ENCODE measurements around the gene SRCAP.
"Not testable (repeated sequence)": the region's sequence is repeated elsewhere in the genome, so short reads cannot be mapped to it uniquely, and the experiment has no call there.

Gene SRCAP

DNA sequence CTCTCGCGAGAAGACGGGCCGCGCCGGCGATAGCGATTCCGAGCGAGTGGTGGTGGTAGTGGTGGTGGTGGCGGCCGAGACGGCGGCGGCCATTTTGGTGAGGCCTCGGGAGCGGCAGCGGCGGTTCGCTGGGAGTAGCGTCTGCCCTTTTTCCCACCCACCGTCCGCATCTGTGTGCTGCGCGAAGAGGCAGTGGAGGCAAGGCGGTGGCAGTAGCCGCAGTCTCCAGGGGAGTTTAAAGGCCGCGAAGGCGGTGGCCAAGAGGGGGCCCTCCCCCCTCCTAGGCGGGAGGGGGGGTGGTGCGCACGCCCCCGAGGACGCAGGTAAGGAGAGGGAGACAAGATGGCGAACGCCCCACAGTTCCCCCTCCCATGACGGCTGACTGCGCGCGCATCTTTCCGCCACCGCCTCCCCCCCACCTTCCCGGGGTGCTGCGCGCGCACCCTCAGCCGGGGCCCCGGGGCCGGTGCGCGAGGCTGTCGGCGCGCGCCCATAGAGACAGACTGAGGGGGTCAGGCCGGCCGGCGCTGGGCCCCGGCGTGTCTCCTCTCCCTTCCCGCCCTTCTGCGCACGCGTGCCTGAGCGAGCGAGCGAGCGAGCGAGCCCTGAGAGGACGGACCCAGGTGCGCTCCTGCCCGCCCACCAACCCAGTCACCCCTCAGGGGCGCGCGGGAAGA, 694 bp upstream of the SRCAP start:
- H3K4me1 ChIP-seq (ENCODE audit: control insufficient read depth, insufficient read depth, low read length, poor library complexity, severe bottlenecking), result peaks cover 15% of the 10 kb centered on the region
- peak; percentile 98 to 99 (median 98) for DNase-seq
- H3K27me3 ChIP-seq (replicated peaks; ENCODE audit: control insufficient read depth, insufficient read depth, low read length, poor library complexity, severe bottlenecking), result no peaks in the 10 kb centered on the region
- H3K27ac ChIP-seq (ENCODE audit: insufficient read depth, low read length, poor library complexity, severe bottlenecking), result peak overlapping the region; percentile 100
- peaks cover 21% of the 10 kb centered on the region for H3K36me3 ChIP-seq (ENCODE audit: control insufficient read depth, insufficient read depth, low read length)
- peak overlapping the region; percentile 74 for H3K4me3 ChIP-seq (ENCODE audit: insufficient read depth, low read depth, low read length, poor library complexity, severe bottlenecking)
- no peaks in the 10 kb centered on the region for H3K9me3 ChIP-seq (ENCODE audit: control insufficient read depth, low read length)

DNA sequence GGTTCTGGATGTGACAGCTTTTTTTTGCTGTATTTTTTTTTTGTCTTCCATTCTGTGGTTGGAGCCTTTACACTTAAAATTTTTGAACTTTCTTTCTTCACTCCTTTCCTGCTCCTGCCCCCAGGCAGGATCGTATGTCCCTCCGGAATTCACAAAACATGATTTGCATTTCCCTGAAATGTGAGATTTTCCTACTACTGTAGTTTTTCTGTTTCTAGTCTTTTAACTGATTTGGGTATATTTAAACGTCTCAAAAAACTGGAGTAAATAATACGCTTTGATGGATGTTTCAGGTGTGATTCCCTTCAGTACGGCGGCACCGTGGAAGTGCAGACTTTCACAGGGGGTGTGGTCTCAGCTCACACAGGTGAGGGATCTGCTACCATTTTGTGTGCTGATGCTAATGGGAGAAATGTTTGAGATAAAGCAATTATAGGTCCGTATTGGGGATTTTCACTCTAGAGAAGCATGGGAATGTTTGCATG, 686 bp downstream of the SRCAP start:
- no peak for DNase-seq
- Histone ChIP-seq H3K9me3 (ENCODE audit: control insufficient read depth, low read length) (no peaks in the 10 kb centered on the region), H3K4me1 (ENCODE audit: control insufficient read depth, insufficient read depth, low read length, poor library complexity, severe bottlenecking) (peaks cover 12% of the 10 kb centered on the region), H3K4me3 (ENCODE audit: insufficient read depth, low read depth, low read length, poor library complexity, severe bottlenecking) (peak overlapping the region; percentile 74), H3K27me3 (replicated peaks; ENCODE audit: control insufficient read depth, insufficient read depth, low read length, poor library complexity, severe bottlenecking) (no peaks in the 10 kb centered on the region), H3K36me3 (ENCODE audit: control insufficient read depth, insufficient read depth, low read length) (peaks cover 33% of the 10 kb centered on the region), H3K27ac (ENCODE audit: insufficient read depth, low read length, poor library complexity, severe bottlenecking) (peak overlapping the region; percentile 100)

DNA sequence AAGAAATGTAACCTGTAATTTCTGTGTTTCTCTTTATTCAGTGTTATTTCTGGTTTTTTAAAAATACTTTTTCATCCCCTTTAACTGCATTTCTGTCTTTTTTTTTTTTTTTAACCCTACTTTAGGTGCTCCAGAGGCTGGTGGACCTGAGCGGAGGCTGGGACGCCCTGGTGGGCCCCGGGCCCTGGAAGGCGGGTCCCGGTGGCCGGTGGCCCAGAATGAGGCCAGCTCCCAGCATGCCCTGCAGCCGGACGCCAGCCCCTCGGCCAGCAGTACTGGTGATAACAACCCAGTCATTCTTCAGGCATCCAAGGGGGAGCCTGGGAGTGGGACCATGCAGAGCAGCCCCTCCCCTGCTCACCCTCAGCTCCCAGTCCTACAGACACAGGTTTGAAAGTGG, 1.5 kb downstream of the SRCAP start:
- peaks cover 41% of the 10 kb centered on the region for H3K36me3 ChIP-seq (ENCODE audit: control insufficient read depth, insufficient read depth, low read length)
- H3K27ac ChIP-seq (ENCODE audit: insufficient read depth, low read length, poor library complexity, severe bottlenecking), result no peak overlapping the region
- H3K4me1 ChIP-seq (ENCODE audit: control insufficient read depth, insufficient read depth, low read length, poor library complexity, severe bottlenecking), result peaks cover 12% of the 10 kb centered on the region
- no peak for DNase-seq
- H3K4me3 ChIP-seq (ENCODE audit: insufficient read depth, low read depth, low read length, poor library complexity, severe bottlenecking), result no peak overlapping the region
- H3K27me3 ChIP-seq (replicated peaks; ENCODE audit: control insufficient read depth, insufficient read depth, low read length, poor library complexity, severe bottlenecking), result no peaks in the 10 kb centered on the region
- no peaks in the 10 kb centered on the region for H3K9me3 ChIP-seq (ENCODE audit: control insufficient read depth, low read length)

DNA sequence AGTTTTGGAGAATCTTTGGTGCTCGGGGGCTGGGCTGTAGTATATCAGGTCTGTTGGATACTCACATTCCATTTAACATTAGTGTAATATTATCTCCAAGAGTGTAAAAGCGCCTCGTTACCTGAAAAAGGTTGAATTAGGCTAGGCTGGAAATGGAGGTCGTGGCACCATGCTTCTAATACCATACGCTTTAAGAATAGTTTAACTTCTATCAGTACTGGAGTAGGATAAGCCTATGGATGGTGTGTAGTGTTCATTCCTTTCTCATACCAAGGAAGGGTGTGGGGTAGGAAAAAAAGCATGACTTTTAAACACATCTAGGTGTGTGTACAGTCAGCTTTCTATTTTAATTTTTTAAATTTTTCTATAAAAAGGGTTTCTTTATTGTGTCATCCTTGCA, 2.0 kb downstream of the SRCAP start:
- H3K4me3 ChIP-seq (ENCODE audit: insufficient read depth, low read depth, low read length, poor library complexity, severe bottlenecking), result no peak overlapping the region
- H3K4me1 ChIP-seq (ENCODE audit: control insufficient read depth, insufficient read depth, low read length, poor library complexity, severe bottlenecking), result peaks cover 12% of the 10 kb centered on the region
- H3K9me3 ChIP-seq (ENCODE audit: control insufficient read depth, low read length), result no peaks in the 10 kb centered on the region
- DNase-seq, result no peak
- H3K27ac ChIP-seq (ENCODE audit: insufficient read depth, low read length, poor library complexity, severe bottlenecking), result no peak overlapping the region
- peaks cover 46% of the 10 kb centered on the region for H3K36me3 ChIP-seq (ENCODE audit: control insufficient read depth, insufficient read depth, low read length)
- H3K27me3 ChIP-seq (replicated peaks; ENCODE audit: control insufficient read depth, insufficient read depth, low read length, poor library complexity, severe bottlenecking), result no peaks in the 10 kb centered on the region

DNA sequence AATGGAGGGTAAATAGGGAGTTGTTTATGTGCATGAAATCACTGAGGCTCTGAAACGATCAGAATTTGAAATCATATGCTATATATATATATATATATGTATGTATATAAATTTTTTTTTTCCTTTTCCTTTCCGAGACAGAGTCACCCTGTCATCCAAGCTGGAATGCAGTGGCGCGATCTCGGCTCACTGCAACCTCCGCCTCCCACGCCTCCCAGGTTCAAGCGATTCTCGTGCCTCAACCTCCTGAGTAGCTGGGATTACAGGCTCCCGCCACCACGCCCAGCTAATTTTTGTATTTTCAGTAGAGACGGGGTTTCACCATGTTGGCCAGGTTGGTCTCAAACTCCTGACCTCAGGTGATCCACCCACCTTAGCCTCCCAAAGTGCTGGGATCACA, 4.1 kb downstream of the SRCAP start:
- not testable (repeated sequence) for H3K4me3 ChIP-seq (ENCODE audit: insufficient read depth, low read depth, low read length, poor library complexity, severe bottlenecking); H3K9me3 ChIP-seq (ENCODE audit: control insufficient read depth, low read length); H3K27ac ChIP-seq (ENCODE audit: insufficient read depth, low read length, poor library complexity, severe bottlenecking); H3K4me1 ChIP-seq (ENCODE audit: control insufficient read depth, insufficient read depth, low read length, poor library complexity, severe bottlenecking); H3K27me3 ChIP-seq (replicated peaks; ENCODE audit: control insufficient read depth, insufficient read depth, low read length, poor library complexity, severe bottlenecking); DNase-seq
- H3K36me3 ChIP-seq (ENCODE audit: control insufficient read depth, insufficient read depth, low read length), result peaks cover 67% of the 10 kb centered on the region

DNA sequence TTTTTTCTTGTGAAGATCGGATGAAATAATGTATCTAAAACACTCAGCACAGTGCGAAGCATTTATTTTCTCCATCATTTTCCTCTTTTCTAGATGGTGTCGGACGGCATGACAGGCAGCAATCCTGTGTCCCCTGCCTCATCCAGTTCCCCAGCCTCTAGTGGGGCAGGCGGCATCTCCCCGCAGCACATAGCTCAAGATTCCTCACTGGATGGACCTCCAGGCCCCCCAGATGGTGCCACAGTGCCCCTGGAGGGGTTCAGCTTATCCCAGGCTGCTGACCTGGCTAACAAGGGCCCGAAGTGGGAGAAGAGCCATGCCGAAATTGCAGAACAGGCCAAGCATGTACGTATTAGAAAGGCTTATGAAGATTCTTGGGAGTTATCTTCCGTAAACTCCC, 5.0 kb downstream of the SRCAP start:
- no peak for DNase-seq
- Histone ChIP-seq H3K4me3 (ENCODE audit: insufficient read depth, low read depth, low read length, poor library complexity, severe bottlenecking) (no peak overlapping the region), H3K9me3 (ENCODE audit: control insufficient read depth, low read length) (no peaks in the 10 kb centered on the region), H3K27me3 (replicated peaks; ENCODE audit: control insufficient read depth, insufficient read depth, low read length, poor library complexity, severe bottlenecking) (no peaks in the 10 kb centered on the region), H3K27ac (ENCODE audit: insufficient read depth, low read length, poor library complexity, severe bottlenecking) (no peak overlapping the region), H3K4me1 (ENCODE audit: control insufficient read depth, insufficient read depth, low read length, poor library complexity, severe bottlenecking) (peaks cover 5% of the 10 kb centered on the region), H3K36me3 (ENCODE audit: control insufficient read depth, insufficient read depth, low read length) (peaks cover 74% of the 10 kb centered on the region)

DNA sequence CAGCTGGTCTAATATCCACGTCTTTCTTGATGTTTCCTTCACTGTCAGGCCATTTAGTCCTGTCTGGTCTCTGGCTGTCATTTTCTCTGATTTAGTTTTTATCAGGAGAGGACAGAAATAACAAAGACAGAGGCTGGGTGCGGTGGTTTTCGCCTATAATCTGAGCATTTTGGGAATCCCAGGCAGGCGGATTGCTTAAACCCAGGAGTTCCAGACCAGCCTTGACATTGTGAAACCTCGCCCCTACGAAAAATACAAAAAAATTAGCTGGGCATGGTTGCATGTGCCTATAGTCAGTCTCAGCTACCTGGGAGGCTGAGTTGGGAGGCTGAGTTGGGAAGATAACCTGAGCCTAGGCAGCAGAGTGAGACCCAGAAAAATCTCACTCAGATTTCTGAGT, 7.1 kb downstream of the SRCAP start:
- Histone ChIP-seq H3K27ac (ENCODE audit: insufficient read depth, low read length, poor library complexity, severe bottlenecking) (no peak overlapping the region), H3K4me1 (ENCODE audit: control insufficient read depth, insufficient read depth, low read length, poor library complexity, severe bottlenecking) (no peaks in the 10 kb centered on the region), H3K36me3 (ENCODE audit: control insufficient read depth, insufficient read depth, low read length) (peaks cover 88% of the 10 kb centered on the region), H3K27me3 (replicated peaks; ENCODE audit: control insufficient read depth, insufficient read depth, low read length, poor library complexity, severe bottlenecking) (no peaks in the 10 kb centered on the region), H3K9me3 (ENCODE audit: control insufficient read depth, low read length) (no peaks in the 10 kb centered on the region), H3K4me3 (ENCODE audit: insufficient read depth, low read depth, low read length, poor library complexity, severe bottlenecking) (no peak overlapping the region)
- no peak for DNase-seq

DNA sequence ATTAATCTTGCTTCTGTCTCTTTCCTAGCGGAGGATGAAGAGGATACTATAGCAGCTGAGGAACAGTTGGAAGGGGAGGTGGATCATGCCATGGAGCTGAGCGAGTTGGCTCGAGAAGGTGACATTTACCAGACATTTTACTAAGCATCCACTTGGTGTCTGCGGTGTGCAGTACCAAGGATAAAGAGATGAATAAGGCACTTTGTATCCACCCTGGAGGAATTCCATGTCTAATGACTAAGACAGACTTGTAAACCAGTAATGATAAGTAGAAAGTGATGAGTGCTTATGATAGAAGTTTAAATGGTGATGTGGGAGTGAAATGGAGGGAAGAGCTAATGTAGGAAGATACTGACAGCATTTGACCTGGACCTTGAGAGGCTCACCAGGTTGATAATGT, 12.0 kb downstream of the SRCAP start:
- H3K4me1 ChIP-seq (ENCODE audit: control insufficient read depth, insufficient read depth, low read length, poor library complexity, severe bottlenecking), result peaks cover 11% of the 10 kb centered on the region
- no peaks in the 10 kb centered on the region for H3K9me3 ChIP-seq (ENCODE audit: control insufficient read depth, low read length)
- peaks cover 84% of the 10 kb centered on the region for H3K36me3 ChIP-seq (ENCODE audit: control insufficient read depth, insufficient read depth, low read length)
- DNase-seq, result no peak
- no peak overlapping the region for H3K27ac ChIP-seq (ENCODE audit: insufficient read depth, low read length, poor library complexity, severe bottlenecking)
- no peak overlapping the region for H3K4me3 ChIP-seq (ENCODE audit: insufficient read depth, low read depth, low read length, poor library complexity, severe bottlenecking)
- no peaks in the 10 kb centered on the region for H3K27me3 ChIP-seq (replicated peaks; ENCODE audit: control insufficient read depth, insufficient read depth, low read length, poor library complexity, severe bottlenecking)

DNA sequence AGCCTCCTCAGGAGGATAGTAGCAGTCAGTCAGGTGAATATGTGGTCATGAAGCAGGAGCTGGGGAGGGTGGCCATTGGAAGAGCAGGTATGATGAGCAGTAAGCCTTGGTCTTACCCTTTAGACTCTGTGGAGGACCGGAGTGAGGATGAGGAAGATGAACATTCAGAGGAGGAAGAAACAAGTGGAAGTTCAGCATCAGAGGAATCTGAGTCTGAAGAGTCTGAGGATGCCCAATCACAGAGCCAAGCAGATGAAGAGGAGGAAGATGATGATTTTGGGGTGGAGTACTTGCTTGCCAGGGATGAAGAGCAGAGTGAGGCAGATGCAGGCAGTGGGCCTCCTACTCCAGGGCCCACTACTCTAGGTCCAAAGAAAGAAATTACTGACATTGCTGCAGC, 12.7 kb downstream of the SRCAP start:
- no peak overlapping the region for H3K27ac ChIP-seq (ENCODE audit: insufficient read depth, low read length, poor library complexity, severe bottlenecking)
- H3K4me1 ChIP-seq (ENCODE audit: control insufficient read depth, insufficient read depth, low read length, poor library complexity, severe bottlenecking), result peaks cover 11% of the 10 kb centered on the region
- H3K4me3 ChIP-seq (ENCODE audit: insufficient read depth, low read depth, low read length, poor library complexity, severe bottlenecking), result no peak overlapping the region
- H3K27me3 ChIP-seq (replicated peaks; ENCODE audit: control insufficient read depth, insufficient read depth, low read length, poor library complexity, severe bottlenecking), result no peaks in the 10 kb centered on the region
- no peak for DNase-seq
- H3K36me3 ChIP-seq (ENCODE audit: control insufficient read depth, insufficient read depth, low read length), result peaks cover 84% of the 10 kb centered on the region
- no peaks in the 10 kb centered on the region for H3K9me3 ChIP-seq (ENCODE audit: control insufficient read depth, low read length)

DNA sequence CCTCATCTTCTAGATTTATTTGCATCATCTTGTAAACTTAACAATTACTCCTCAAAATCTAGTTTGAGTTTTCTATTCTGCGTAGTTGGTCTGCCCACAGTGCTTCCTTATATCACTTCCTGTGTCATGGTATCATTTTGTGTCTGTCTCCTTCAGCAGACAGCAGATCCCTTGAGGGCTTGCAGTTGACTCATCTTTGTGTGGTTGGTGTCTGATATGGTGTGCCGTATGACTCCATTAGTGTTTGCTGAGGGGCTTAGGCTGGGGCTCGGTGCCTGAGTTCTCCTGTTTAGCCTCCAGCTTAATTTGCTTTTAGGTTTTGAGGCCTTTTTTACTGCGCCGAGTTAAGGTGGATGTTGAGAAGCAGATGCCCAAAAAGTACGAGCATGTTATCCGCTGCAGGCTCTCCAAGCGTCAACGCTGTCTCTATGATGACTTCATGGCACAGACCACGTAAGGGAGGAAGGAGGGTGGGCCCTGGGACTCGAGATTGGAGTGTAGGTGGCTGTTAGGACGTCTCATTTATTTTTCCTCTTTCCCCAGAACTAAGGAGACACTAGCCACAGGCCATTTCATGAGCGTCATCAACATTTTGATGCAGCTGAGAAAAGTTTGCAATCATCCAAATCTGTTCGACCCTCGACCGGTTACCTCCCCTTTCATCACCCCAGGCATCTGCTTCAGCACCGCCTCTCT, 16.9 kb downstream of the SRCAP start:
- DNase-seq, result peak in 2 of 3 donors; percentile 8 to 30
- Histone ChIP-seq H3K4me3 (ENCODE audit: insufficient read depth, low read depth, low read length, poor library complexity, severe bottlenecking) (no peak overlapping the region), H3K27ac (ENCODE audit: insufficient read depth, low read length, poor library complexity, severe bottlenecking) (peak overlapping the region; percentile 31), H3K27me3 (replicated peaks; ENCODE audit: control insufficient read depth, insufficient read depth, low read length, poor library complexity, severe bottlenecking) (no peaks in the 10 kb centered on the region), H3K9me3 (ENCODE audit: control insufficient read depth, low read length) (no peaks in the 10 kb centered on the region), H3K36me3 (ENCODE audit: control insufficient read depth, insufficient read depth, low read length) (peaks cover 80% of the 10 kb centered on the region), H3K4me1 (ENCODE audit: control insufficient read depth, insufficient read depth, low read length, poor library complexity, severe bottlenecking) (peaks cover 11% of the 10 kb centered on the region)

Data from effector memory CD4-positive, alpha-beta T cell (primary cell).